Activated CD4-positive, CD25-positive, alpha-beta regulatory T cell (primary cell): ENCODE data around the gene HDAC3.
"Not testable (repeated sequence)": the region's sequence is repeated elsewhere in the genome, so short reads cannot be mapped to it uniquely, and the experiment has no call there.

Experiments
- DNase-seq, 4 experiments: peaks; one replicate each; lab custom pipeline; 2025; lab: John Stamatoyannopoulos, UW

Gene HDAC3

GRCh38 chr5:141634720-141635119 is 1.9 kb downstream of the HDAC3 start:
- DNase-seq, result no peak

DNA sequence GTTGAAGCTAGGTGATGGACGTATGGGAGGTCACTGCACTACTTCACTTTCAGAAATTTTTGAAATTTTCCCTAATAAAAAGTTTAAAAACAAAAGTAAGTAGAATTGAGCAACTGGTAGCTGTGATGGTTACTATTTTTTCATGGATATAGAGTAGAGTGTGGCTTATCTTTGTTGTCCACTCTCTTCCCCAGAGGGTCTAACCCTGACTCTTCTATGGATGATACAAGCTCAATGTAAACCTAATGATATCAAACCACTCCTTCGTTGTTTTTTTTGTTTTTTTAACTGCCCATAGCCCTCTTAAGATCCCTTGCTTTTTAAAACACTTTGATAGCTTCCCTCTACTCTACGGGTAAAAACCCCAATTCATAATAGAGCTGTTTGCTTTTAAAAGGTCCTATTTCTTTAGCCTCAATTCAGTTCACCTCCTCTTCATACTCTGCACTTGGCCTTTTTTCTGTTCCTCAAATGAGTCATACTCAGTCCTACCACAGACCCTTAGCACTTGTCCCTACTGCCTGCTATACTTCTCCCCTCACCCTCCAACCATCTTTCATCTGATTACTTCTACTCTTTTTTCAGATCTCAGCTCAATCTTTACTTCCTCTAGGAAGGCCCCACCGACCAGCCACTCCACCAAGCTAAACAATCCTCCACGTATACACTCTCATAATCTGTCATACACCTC is 2.6 kb downstream of the HDAC3 start:
- no peak for DNase-seq

GRCh38 chr5:141632650-141633049 is 4.0 kb downstream of the HDAC3 start:
- DNase-seq, result no peak

GRCh38 chr5:141630570-141631140 is 6.0 kb downstream of the HDAC3 start:
- no peak for DNase-seq

DNA sequence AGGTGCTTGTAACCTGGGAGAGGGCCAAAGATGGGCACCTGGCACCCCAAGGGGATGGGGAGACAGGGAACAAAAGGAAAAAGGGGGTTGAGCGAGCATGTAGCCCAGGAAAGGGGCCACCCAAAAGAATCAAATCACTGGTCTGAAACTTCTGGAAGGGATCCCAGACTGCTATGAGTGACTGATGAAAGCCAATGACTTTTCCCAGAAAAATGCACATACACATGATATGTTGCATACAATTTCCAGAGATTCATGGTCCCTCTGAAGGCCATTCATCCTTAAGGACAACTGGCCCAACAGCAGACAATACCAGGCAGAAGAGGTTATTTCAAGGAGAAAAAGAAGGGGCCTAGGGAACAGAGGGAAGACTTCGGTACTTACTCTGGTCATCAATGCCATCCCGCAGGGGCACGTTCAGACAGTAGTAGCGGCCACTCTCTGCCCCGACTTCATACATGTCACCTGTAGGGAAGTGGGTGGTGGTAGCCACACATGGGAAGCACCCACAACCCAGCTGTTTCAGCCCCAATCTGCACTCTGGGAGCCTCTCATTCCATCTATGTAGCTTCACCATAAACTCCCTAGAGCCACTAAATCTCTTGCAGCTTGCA is 8.4 kb downstream of the HDAC3 start:
- no peak for DNase-seq

DNA sequence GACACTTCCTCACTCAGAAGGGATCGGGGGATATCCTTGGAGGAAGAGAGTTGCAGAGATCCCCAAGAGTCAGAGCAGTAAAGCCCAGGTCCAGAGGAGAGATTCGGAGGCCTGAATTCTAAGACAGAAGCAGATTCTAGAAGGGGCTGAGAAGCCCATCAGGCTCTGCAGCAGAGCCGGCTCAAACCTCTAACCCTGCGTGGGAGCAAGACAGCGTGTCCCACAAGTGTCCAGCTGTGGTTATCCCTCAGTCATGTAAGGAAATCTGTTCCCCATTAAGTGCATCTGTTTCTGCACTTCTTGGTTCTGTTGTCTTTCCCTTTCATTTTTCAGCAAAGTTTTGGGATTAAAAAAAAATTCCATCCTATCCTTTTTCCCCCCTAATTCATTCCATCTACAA is 13.0 kb downstream of the HDAC3 start:
- no peak for DNase-seq

DNA sequence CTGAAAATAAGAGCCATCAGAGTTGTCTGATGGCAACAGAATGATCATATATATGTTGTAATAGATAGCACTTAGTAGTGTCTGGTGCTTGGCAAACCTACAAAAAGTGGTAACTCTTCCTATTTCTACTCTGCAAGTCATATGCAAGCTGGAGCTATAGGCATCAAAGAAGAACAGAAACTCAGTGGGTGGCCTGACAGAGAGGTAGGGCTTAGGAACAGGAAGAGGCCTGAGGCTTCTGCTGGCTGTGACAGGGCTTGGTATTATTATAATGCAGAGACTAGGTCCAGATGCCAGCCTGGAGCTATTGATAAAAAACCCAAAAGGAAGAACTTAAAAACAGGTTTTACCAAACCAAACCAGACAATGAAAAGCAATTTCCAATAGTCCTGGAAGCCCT is 13.5 kb downstream of the HDAC3 start:
- no peak for DNase-seq

DNA sequence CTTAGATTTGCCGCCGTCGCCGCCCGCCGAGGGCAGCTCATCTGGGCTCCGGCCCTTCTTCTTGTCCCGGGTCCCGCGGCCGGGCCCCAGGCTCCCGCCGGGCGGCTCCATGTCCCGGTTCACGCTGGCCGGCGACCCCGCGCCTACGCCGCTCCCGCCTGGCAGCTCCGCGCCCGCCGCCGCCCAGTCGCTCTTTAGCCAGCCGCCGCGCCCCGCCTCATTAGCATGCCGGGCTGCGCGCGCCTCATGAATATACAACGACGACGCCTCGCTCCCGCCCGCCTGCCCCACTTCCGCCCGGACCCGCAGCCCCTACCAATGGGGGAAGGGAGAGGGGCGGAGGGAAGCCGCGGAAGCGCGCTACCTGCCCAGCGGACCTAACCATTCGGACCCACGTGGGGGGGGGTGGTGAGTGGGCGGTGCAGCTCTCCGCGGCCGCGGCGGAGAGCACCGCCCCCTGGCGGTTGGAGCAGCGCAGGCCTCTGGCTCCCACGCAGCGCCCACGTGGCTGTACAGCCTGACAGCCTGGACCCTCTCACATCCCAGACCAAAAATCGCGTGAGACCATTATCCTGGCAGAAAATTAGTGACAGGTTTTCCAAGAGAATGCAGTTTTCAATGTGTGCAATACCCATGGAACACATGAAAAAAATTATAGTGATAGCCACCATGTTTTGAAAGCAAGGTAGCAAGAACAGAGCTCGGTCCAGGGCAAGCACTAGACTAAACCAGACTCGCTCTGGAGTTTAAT is 17.7 kb downstream of the HDAC3 start, which contains the start of gene DIAPH1:
TSS of gene DIAPH1 (minus strand) at position 197 of the 751 bp plus-strand sequence. CDS start at position 111, 86 bp downstream.
- peak; percentile 96 to 98 (median 98) for DNase-seq

GRCh38 chr5:141618030-141618803 is 18.4 kb downstream of the HDAC3 start:
- peak; percentile 12 to 38 (median 22) for DNase-seq

- DNase-seq, result no peak
Measured at GRCh38 chr5:141617682-141618029, 19.0 kb downstream of the HDAC3 start.

- DNase-seq, result no peak
Measured at GRCh38 chr5:141617128-141617527, 19.5 kb downstream of the HDAC3 start.

GRCh38 chr5:141615991-141616720 is 20.5 kb downstream of the HDAC3 start:
- no peak for DNase-seq

DNA sequence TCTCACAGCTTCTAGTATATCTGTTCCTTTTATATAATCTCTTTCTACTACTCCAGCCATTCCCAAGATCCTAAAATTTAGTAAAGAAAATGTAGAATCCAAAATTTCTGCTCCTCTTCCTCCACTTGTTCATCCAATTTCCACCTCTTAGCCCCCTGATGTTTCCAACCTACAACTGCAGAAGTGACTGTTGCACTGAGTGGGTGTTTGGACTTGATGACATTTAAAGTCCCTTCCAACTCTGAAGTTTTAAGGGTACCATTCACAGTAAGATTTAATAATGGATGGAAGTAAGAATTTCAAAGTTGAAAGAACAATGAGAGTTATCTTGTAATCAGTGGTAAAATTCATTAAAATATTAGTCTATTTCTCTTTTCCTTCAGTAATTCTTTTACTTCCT is 23.3 kb downstream of the HDAC3 start:
- DNase-seq, result no peak

DNA sequence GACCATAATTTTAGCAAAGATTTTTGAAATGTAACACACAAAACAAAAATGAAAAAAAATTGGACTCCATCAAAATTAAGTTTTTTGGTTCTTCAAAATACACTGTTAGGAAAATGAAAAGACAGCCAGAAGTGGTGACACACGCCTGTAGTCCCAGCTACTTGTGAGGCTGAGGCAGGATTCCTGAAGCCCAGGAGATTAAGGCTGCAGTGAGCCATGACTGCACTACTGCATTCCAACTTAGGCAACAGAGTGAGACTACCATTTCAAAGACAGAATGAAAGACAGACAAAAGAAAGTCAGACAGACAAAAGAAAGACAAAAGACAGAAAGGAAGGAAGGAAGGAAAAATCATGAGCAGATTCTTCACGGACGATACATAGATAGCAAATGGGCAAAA is 25.4 kb downstream of the HDAC3 start:
- DNase-seq, result no peak

DNA sequence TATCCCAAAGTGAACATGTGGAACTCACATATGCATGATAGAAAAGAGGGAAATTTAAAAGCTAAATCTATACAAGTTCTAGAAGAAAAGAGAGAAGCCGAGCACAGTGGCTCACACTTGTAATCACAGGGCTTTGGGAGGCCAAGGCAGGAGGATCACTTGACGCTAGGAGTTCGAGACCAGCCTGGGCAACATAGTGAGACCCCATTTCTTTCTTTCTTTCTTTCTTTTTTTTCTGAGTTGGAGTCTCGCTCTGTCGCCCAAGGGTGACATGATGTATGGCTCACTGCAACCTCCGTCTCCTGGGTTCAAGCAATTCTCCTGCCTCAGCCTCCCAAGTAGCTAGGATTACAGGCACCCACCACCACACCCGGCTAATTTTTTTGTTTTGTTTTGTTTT is 26.7 kb downstream of the HDAC3 start:
- not testable (repeated sequence) for DNase-seq

DNA sequence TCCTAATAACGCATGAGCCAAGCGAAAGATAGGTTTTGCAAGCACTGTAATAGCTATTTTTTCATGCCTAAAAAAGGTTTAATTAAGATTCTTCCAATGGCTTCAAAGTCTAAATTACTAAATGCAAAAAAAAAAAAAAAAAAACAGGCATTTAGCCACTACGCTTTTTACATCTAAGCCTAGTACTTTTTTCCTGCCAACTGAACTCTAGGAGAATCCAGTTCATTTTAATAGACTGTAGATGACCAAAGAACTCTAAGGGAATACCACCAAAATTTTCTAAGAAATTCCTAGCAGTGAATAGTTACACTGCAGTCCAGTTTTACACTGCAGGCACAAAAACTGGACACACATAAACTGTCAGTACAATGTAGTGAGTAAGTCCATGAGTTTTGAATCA is 27.6 kb downstream of the HDAC3 start:
- no peak for DNase-seq

DNA sequence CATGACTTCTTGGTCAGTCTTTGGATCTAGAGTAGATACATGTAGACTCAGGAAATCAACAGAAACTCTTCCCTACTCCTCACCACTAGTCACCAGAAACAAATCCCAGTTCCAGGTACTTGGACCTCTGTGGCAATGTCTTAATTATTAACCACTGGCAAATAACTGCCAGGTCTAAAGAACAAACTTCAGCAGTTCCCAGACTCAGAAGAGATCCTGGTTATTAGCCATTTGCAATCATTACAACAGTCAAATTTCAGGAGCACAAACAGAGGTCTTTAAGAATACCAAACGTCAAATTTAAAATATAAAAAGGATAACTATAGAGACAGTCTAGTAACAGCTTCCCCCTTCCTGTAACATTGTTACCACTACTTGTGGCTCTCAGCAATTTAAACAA is 28.1 kb downstream of the HDAC3 start:
- no peak for DNase-seq

GRCh38 chr5:141608046-141608445 is 28.6 kb downstream of the HDAC3 start:
- DNase-seq, result no peak

DNA sequence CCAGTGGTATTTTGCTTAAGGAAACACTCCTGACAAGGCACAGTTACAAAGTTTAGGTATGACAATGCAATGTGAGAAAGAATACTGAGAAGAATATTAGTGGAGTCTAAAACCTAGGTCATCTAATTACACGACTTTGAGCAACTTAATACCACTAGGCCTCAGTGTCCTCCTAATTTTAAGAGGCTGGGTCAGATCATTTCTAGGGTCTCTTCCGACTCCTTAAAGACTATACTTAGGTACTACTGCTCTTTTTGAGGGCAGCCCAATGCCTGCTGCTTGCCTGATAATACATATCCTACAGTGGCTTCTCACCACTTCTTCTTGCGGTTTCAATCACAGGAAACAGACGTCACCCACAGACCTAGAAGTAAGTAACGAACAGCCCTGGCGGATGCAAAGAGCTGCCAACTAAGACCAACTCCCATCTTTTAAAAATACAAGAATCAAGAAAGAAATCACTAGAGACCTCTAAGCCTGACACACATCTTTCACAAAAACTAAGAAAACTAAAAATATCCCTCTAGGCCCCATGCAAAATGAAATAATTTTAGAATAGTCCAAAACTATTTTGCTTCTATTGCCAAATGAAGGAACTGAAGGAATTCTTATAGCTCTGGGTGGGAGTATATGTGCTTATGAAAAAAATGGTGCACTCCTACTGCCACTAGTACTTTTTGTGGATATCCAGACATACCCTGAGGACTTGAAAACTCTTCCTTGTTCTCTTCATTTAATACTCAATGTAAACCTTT is 30.9 kb downstream of the HDAC3 start:
- DNase-seq, result peak in 3 of 4 experiments; percentile 7 to 46 (median 41)

- no peak for DNase-seq
Measured at GRCh38 chr5:141603923-141604717, 32.5 kb downstream of the HDAC3 start.
